Ramos (cell line): ENCODE data around the gene GALNT6.

Experiments used
- in situ Hi-C: fragments of 300-500 bp; cut with MboI; formaldehyde crosslinking; loops from one replicate; pipeline ENCODE4 v1.14.3; 2022; ENCODE audit warnings: low sequenced_read_pairs; ENCODE audit not compliant: unreplicated experiment

Gene GALNT6

DNA sequence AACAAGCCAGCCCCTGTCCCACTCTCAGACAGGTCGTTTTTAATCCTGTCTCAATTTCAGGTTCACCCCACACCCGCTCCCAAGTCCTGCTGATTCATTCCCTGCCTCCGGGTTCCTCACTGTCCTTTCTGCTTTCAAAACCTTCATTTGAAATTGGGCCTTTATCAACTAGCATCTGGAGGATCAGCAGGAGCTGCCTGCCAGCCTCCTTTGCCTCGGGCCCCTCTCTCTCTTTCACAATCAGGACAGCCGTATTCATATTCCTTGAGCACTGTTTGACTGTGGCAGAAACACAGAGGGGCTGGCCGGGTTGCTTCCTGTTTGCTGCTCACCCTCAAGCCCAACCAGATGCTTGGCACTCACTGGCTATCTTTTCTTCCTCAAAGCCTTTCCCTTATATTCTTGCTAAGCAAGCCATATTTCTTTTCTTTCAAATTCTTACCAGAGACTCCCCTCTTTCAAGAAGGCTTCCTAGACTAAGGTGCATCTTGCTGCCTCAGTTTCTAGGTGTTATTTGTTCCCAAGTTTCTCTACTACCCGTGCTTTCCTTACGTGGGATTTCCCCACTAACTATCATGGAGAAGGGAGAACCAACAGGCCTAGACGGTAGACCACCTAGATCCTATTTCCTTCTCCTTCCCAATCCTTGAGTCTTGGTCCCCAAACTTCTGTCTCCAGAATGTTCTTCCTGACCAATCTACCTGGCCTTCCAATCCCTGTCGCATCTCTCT, 3.0 kb downstream of the GALNT6 start:
- in situ Hi-C loops = no loop called here

DNA sequence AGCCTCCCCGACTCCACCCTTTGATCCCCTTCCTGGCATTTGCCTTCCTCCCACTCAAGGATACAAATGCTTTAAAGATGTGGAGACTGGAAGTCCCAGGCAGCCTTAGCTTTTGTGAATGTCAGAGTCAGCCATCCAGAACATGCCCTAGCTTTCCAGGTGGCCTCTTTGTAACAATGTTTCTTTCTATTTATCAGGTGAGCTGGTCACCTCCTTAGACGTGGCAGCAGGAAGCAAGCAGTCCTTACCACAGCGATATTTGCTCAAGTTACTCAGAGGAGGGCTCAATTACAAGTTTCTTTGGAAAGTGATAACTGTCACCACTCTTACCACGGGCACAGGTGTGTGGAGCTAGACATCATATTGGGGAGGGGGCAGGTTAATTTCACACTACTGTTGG, 4.9 kb downstream of the GALNT6 start:
- in situ Hi-C loops = no loop called here

DNA sequence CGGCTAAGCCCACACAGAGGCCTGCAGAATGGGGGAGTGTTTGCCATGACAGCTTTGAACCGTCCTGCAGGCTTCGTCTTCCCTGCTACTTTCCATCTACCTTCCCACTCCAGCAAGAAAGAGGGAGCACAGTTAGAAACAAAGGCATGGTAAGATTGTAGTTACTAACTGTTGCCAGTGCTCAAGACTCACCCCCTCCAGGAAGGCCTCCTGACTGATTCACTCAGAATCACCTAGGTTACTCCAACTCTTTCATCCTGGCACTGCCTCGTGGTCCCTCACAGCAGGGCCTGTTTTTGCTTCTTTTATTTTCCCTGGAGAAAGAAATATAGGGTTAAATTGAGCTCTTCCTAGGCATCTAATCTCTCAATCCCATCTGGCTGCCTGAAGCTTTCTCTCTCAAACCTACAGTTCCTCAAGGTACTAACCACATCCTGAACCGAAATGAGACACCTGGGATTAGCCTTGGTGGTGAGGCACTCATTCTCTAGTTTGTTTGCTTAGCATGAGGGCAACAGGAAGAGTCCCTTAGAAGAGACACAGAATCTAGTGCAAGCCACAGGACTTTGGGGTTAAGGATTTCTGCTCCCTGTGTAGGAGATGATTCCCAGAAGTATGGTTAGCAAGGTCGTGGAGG, 7.8 kb downstream of the GALNT6 start:
- in situ Hi-C loops = no loop called here

DNA sequence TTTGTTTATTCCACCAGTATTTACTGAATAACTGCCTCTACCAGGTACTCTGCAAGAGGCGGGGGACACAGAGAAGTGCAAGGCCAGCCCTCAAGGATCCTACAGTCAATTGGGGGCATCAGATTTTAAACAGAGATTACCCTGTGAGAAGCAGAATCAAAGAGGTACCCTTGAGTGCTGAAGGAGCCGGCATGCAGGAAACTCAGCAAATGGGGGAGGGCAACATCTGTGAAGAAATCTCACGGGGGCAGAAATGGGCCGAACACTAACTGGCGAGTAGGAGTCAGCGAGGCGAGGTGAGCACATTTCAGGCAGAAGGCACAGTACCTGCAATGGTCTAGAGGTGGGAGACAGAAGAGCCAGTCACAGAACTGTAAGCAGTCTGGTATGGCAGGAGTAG, 9.0 kb downstream of the GALNT6 start:
- in situ Hi-C loops = no loop called here

DNA sequence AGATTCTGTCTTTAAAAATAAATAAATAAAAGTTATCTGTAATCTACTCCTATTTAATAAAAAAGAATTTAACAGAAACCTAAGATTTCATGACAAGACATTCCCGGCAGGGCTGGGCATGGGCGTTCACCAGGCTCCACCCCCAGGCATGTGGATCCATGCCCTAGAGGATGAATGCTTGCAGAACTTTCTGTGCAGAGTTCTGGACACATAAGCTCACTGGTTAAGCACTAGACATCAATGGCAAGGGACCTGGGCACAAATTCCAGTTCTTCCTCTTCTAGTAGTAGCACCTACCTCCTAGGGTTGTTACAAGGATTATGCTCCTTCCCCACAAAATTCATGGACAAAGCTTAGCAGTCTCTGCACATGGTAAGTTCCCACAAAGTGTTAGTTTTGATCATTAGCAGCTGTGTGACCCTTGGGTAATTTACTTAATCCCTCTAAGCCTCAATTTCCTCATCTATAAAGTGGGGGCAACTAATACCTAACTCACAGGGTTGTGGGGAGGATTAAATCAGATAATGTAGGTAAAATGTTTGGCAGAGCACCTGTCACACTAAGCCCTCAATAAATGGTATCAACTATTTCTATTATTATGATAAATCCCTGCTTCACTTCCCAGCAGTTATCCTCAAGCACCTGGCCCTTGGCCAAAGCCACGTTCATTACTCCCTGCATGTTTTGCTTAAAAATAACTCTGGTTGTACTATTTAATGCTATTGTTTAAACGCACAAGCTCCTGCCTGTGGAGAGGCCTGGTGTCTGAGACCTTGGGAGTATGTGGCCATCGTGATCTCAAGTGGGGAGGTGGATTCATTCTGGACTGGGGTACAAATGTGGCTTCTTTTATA, 9.8 kb downstream of the GALNT6 start:
- in situ Hi-C loops = no loop called here

DNA sequence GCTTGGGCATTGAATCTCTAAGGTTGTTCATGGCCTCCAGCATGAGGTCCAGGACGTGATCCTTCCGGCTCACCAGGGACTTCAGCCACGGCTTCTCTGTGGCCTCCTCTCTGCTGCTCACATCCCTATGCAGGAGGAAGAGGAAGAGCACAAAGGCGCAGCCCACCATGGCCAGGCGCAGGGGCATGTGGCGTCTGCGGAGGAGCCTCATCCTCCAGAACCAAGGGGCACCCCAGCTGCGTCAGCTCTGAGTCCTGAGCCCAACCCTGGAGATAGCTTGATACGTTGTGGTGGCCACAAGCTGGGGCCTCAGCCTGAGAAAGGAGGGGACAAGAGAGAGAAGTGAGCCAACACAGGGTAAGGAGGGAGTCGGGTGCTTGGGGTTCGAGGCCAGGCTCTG, 11.6 kb downstream of the GALNT6 start:
- in situ Hi-C loops = no loop called here

DNA sequence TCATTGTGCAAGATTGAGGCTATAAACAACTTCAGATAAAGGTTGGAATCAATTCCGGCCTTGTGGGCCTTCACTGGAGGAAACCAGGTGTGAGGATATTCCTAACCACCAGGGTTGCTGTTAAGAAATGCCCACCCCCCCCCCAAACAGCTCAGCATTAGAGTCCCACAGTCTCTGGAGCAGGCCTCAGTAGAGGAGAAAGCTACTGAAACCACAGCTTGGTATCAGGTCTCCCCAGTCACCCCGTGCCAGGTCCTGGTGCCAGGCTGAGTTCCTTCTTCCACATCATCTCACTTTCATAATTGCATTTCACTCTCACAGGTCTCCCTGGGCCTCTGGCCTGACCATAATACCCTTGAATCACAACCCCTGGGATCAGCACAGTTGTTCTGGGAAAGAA, 12.5 kb downstream of the GALNT6 start:
- in situ Hi-C loops = no loop called here

DNA sequence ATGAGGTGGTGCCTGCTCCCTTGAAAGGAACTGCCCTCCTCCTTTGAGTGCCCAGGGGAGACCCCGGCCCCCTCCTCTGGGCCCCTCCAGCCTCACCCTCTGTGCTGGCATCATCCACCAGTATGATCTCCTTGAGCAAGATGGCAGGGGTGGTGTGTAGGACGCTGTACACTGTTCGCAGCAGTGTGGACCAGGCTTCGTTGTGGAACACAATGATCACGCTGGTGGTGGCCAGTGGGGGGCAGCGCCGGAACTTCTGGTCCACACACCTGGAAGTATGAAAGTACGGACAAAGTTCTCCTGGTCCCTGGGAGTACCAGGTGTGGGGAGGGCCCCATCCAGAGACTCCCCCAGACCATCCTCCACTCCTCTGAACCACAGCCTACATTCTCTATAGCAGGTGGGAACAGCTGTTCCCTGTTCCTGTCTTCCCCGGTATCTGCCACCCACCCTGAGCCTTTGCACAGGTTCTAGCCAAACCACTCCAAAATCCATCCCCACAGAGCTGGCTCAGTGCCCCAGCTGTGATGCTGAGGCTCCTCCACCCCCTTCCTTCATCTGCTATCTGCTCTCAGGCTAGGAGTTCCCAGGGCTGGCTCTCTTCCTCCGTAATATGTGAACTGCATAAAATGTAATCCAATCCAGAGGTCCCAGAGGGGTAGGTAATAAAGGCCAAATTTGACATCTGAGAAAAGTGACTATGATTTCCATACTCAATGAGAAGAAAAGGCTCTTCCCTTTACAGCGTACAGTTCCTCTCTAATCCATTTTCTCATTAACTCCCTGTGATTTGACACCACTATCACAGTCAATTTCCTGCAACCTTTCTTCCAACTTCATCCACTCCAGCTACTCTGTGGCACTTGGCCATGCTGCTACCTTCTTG, 13.9 kb downstream of the GALNT6 start:
- in situ Hi-C loops = no loop called here

DNA sequence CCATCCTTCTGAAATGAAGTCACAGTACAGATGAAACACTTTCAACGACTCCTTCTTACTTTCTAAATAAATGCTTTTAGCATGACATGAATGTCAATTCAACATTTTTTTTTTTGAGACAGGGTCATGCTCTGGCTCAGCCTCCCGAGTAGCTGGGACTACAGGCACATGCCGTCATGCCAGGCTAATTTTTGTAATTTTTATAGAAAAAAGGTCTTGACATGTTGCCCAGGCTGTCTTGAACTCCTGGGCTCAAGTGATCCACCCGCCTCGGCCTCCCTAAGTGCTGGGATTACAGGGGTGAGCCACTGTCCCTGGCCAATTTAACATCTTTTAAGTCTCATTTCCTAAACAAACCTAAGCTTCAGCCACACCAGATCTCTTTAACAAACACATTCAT, 16.4 kb downstream of the GALNT6 start:
- in situ Hi-C loops = no loop called here

DNA sequence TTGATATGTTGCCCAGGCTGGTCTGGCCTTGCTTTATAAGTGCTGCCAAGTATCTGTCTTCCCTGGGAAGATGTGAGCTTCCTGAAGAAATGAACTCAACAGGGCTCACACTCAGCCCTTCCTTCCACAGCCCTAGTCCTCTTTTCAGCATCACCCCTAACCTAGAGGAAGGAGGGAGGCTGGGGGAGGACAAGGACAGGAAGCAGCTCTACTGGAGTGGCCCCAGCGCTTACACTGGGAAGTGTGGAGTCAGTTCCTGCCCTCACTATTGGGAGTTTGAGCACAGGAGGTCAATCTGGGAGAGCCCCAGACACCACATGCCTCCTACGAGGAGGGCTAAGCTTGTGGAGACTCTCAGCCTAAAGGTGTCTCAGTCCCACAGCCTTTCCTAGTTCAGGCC, 16.8 kb downstream of the GALNT6 start:
- in situ Hi-C loops = no loop called here

DNA sequence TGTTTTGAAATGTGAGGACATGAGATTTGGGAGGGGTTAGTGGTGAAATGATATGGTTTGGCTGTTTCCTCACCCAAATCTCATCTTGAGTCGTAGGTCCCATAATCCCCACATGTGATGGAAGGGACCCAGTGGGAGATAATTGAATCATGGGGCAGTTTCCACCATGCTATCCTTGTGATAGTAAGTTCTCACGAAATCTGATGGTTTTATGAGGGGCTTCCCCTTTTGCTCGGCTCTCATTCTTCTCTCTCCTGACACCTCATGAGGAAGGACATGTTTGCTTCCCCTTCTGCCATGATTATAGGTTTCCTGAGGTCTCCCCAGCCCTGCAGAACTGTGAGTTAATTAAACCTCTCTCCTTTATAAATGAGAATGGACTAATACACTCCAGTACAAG, 18.0 kb downstream of the GALNT6 start:
- in situ Hi-C loops = no loop called here

DNA sequence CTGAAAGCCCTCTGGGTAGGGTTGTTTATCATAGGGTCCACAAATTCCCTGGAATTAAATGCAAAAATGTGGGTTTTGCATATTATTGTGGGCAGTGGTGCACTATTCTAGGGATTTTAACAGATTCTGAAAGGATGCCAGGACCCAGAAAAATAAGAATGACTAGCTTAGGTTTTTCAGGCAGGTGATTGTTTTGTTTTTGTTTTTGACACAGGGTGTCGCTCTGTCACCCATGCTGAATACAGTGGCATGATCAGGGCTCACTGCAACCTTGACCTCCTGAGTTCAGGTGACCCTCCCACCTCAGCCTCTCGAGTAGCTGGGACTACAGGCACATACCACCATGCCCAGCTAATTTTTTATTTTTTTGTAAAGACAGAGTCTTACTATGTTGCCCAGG, 19.2 kb downstream of the GALNT6 start:
- in situ Hi-C loops = no loop called here

DNA sequence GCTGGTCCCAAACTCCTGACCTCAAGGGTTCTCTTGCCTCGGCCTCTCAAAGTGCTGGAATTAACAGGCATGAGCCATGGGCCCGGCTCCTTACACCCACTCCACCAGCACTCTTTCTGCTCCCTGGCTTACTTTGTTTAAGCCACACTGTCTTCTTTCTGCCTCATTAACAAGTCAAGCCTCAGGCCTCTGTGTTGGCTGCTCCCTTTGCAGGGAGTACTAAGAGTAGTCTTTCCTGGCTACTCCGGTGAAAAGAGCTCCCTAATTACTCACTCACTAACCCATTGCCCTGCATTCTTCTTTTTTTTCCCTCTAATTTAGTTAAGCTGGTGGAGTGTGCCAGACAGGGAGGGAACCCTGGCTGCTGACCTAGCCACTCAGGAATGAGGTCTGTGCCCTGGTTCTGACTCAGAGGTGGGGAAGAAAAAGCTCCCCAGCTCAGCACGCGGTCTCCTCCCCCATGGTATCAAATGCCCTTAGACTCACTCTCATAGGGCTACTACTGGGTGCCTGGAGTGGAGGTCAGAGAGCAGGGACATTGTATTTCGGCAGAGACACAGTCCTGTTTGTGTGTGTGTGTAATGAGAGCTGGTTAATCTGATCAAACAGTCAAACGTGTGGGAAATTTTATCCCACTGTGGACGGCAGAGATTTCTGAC, 19.8 kb downstream of the GALNT6 start:
- in situ Hi-C loops = no loop called here

DNA sequence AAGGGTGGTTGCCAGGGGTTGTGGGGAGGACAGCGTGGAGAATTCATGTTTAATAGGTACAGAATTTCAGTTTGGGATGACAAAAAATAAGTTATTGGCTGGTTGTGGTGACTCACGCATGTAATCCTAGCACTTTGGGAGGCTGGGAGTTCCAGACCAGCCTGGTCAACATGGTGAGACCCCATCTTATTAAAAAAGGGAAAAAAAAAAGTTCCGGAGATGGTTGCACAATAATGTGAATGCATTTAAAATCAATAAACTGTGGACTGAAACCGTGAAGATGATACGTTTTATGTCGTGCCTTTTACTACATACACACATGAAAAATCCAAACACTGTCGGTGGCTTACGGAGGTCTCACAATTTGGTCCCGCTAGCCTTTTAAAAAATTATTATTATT, 20.5 kb downstream of the GALNT6 start:
- in situ Hi-C loops = no loop called here

DNA sequence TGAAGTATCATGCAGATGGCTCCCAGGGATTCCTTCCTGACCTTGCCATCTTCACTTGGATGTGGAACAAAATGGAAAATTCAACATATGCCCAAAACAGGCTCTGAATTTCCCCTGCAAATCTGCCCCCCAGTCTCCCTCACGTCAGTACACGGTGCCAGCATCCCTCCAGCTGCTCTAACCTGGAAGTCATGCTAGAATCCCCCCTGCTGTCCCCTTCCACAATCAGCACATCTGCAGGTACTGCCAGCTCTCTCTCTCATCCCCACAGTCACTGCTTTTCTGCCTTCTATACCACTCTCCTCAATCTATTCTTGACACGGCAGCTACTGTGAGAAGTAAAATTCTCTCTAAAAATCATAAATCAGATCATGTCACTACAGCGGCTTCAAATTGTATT, 21.6 kb downstream of the GALNT6 start:
- in situ Hi-C loops = no loop called here

DNA sequence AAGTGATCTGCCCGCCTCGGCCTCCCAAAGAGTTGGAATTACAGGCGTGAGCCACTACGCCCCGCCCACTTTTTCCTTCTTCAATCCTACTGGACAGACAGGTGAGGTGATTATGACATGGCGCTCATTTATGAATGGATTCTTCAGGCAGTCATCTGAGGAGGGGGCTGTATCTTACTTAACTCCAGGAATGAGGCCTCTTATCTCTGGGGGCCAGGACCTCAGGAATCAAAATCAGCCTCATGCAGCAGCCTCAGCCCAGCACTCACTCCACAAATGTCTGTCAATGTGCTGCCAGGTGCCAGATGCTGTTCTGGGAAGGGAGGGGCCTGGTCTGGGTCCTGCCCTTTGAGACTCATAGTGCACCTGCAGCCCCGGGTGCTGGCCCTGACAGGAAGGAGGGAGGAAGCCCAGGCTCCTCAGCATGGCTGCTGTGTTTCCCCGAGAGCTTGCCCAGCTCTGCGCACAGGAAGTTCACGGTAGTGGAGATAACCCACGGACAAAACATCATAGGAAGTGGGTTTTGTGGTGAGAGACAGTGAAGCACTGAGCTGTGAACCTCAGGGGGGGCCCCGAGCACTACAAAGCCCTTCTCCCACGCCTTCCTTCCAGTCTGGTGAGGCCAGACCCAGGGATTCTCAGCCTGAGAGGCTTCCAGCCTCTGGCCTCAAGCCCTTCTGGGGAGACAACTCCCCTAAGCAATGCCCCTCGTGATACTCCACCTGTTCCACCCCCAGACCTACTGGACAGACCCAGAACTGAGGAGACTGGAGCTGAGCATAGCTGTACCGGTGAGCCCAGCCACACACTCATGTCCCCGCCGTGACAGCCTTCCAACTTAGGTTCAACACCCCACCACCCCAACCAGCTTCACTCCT, 22.3 kb downstream of the GALNT6 start:
- in situ Hi-C loops = no loop called here

DNA sequence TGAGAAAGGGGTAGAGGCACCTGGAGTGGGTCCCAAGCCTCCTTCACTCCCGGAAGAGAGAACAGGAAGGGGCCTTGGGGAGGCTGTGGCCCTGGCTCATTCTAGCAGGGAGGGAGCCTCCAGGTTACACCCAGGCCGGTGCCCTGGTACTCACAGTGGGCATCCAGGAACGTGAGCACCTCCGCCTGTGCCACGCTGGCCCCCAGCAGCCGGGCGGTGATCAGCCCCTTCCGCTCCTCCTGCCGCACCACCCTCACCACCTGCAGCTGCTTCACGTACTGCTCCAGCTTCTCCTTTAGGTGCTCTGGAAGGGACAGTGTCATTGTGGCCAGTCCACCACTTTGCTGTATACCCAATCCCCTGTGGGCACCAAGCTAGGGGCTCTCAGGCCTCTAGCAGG, 25.9 kb downstream of the GALNT6 start:
- in situ Hi-C loops = no loop called here

DNA sequence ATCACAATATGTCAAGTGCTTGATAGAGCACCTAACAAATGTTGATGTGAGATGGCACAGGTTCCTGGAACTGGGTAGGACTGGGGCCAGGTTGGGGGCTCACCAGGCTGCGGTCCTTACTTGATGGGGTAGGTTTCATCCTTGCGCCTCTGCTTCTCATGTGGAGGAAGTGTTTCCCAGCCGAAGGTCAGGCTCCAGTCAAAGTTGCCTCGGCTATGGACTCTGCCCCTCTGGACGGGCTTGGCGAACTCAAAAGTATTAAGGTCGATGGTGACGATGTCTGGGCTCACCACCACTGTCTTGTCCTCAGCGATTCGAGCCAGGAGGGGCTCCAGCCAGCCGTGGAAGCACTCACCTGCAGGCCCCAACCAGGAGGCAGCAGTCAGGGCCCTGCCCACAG, 27.2 kb downstream of the GALNT6 start:
- in situ Hi-C loops = no loop called here

DNA sequence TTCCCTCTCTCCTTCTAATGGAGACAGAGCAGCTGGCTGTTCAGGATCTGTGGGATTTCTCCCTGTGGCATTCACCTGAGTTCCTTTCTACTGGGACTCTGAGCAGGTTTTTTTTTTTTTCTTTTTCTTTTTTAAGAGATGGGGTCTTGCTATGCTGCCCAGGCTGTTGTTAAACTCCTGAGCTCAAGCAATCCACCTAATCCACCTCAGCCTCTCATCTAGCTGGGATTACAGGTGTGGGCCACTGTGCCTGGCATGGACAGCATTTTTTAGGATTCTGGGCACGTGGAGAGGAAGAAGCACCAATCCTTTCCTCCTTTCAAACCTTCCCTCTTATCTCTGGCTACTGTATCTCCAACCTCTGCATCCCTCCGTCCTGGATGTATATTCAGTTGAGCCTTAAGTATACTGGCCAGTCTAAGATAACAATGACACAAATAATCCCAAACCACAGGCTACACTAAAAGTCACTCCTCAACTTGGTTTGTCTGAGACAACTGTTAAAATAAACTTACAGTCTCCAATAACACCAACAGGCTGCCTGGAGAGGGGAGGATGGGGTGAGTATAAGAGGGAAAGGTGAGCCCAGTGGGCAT, 28.4 kb downstream of the GALNT6 start:
- in situ Hi-C loops = no loop called here
